ENCODE measurements around the gene BAG2. TPM values are rescaled to one million over a fixed set of nuclear protein-coding genes. Genes with fewer than 3 reads are reported as not detected.

Gene BAG2
- 3.2 and 3.3 TPM in 2 replicates for polyA plus RNA-seq
- 3.7 and 4.5 TPM in 2 replicates for polyA minus RNA-seq

GRCh38 chr6:57172136-57173055 lies at the start of gene BAG2:
Gene BAG2, plus strand, starts transcription at chr6:57172326. Its CDS starts 372 bp downstream, at chr6:57172698.
- no peaks in the 10 kb centered on the region for H3K36me3 ChIP-seq (ENCODE audit: insufficient read depth, low read length)
- no peaks in the 10 kb centered on the region for H3K27me3 ChIP-seq (ENCODE audit: insufficient read depth, low read depth, low read length)
- no peaks in the 10 kb centered on the region for H4K20me1 ChIP-seq (ENCODE audit: insufficient read depth)
- no peaks in the 10 kb centered on the region for H3F3A ChIP-seq (ENCODE audit: insufficient read depth, low read length, poor library complexity, severe bottlenecking)
- peak within 1 kb of the TSS; percentile 83 for H3K4me3 ChIP-seq (ENCODE audit: low read length)
- no peaks in the 10 kb centered on the region for H3K9me3 ChIP-seq (ENCODE audit: low read length)
- peak within 1 kb of the TSS; percentile 76 for H3K4me2 ChIP-seq (ENCODE audit: low read length)
- peak within 1 kb of the TSS; percentile 74 for H3K27ac ChIP-seq (ENCODE audit: low read length)
- TF ChIP-seq TAF1 (IDR thresholded peaks at IDR 0.05; ENCODE audit: low read depth) (no peak), REST (IDR thresholded peaks at IDR 0.05; ENCODE audit: borderline replicate concordance) (peak; percentile 43), RAD21 (conservative IDR thresholded peaks at IDR 0.05) (no peak), CTCF (IDR thresholded peaks at IDR 0.05; ENCODE audit: poor library complexity, severe bottlenecking) (peak; percentile 44), EZH2 (IDR thresholded peaks at IDR 0.05; ENCODE audit: borderline replicate concordance, insufficient read depth, low read length, poor library complexity, severe bottlenecking) (no peak), EP300 (conservative IDR thresholded peaks at IDR 0.05; ENCODE audit: poor library complexity, severe bottlenecking) (peak; percentile 48), SMC3 (conservative IDR thresholded peaks at IDR 0.05; ENCODE audit: poor library complexity) (peak; percentile 50), MXI1 (conservative IDR thresholded peaks at IDR 0.05; ENCODE audit: poor library complexity, severe bottlenecking) (peak; percentile 58), POLR2AphosphoS5 (IDR thresholded peaks at IDR 0.05) (peak; percentile 46)
- no peaks in the 10 kb centered on the region for H3K9me2 ChIP-seq (ENCODE audit: insufficient read depth, low read length)
- no peaks in the 10 kb centered on the region for H3K79me2 ChIP-seq (replicated peaks; ENCODE audit: insufficient read depth, low read length)
- H3K9ac ChIP-seq (ENCODE audit: low read length) = peak within 1 kb of the TSS; percentile 74
- H2AFZ ChIP-seq (ENCODE audit: low read depth, low read length) = peak within 1 kb of the TSS; percentile 57

GRCh38 chr6:57123111-57123510 lies 49.0 kb upstream of the BAG2 start:
- Histone ChIP-seq H3K4me2 (ENCODE audit: low read length) (no peak overlapping the region), H3F3A (ENCODE audit: insufficient read depth, low read length, poor library complexity, severe bottlenecking) (no peaks in the 10 kb centered on the region), H3K9me2 (ENCODE audit: insufficient read depth, low read length) (no peaks in the 10 kb centered on the region), H3K9ac (ENCODE audit: low read length) (no peak overlapping the region), H3K36me3 (ENCODE audit: insufficient read depth, low read length) (peaks cover 5% of the 10 kb centered on the region), H2AFZ (ENCODE audit: low read depth, low read length) (no peak overlapping the region), H3K79me2 (replicated peaks; ENCODE audit: insufficient read depth, low read length) (no peaks in the 10 kb centered on the region), H3K9me3 (ENCODE audit: low read length) (no peaks in the 10 kb centered on the region), H3K4me3 (ENCODE audit: low read length) (no peak overlapping the region), H3K27me3 (ENCODE audit: insufficient read depth, low read depth, low read length) (no peaks in the 10 kb centered on the region), H4K20me1 (ENCODE audit: insufficient read depth) (no peaks in the 10 kb centered on the region), H3K27ac (ENCODE audit: low read length) (no peak overlapping the region)
- TF ChIP-seq REST (IDR thresholded peaks at IDR 0.05; ENCODE audit: borderline replicate concordance) (no peak), SMC3 (conservative IDR thresholded peaks at IDR 0.05; ENCODE audit: poor library complexity) (no peak), RAD21 (conservative IDR thresholded peaks at IDR 0.05) (no peak), EP300 (conservative IDR thresholded peaks at IDR 0.05; ENCODE audit: poor library complexity, severe bottlenecking) (no peak), CTCF (IDR thresholded peaks at IDR 0.05; ENCODE audit: poor library complexity, severe bottlenecking) (no peak), POLR2AphosphoS5 (IDR thresholded peaks at IDR 0.05) (no peak), MXI1 (conservative IDR thresholded peaks at IDR 0.05; ENCODE audit: poor library complexity, severe bottlenecking) (no peak), TAF1 (IDR thresholded peaks at IDR 0.05; ENCODE audit: low read depth) (no peak), EZH2 (IDR thresholded peaks at IDR 0.05; ENCODE audit: borderline replicate concordance, insufficient read depth, low read length, poor library complexity, severe bottlenecking) (no peak)
